GM21447 (cell line): ENCODE measurements around the gene CDKL4.
A peak's percentile ranks its signal among the peaks of the same experiment; 100 is the strongest.
"Not testable (repeated sequence)": the region's sequence is repeated elsewhere in the genome, so short reads cannot be mapped to it uniquely, and the experiment has no call there.

ENCODE experiments used
- ATAC-seq: cut with Tn5 transposase; IDR thresholded peaks from one replicate; pipeline ENCODE4 v1.9.1; 2021; ENCODE audit not compliant: unreplicated experiment

Gene CDKL4

DNA sequence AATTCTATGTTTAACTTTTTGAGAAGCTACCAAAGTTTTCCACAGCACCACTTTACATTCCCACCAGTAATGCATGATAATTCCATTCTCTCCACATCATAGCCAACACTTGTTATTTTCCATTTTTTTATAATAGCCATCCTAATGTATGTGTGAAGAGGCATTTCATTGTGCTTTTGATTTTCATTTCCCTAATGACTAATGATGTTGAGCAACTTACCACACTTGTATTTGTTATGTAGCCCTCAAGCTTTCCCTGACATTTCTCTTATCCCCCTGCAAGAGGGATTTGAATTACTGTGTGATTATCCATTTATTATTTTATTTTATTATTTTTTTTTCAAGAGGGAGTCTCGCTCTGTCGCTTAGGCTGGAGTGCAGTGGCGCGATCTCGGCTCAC lies 99.4 kb downstream of the CDKL4 start:
- no peak for ATAC-seq

DNA sequence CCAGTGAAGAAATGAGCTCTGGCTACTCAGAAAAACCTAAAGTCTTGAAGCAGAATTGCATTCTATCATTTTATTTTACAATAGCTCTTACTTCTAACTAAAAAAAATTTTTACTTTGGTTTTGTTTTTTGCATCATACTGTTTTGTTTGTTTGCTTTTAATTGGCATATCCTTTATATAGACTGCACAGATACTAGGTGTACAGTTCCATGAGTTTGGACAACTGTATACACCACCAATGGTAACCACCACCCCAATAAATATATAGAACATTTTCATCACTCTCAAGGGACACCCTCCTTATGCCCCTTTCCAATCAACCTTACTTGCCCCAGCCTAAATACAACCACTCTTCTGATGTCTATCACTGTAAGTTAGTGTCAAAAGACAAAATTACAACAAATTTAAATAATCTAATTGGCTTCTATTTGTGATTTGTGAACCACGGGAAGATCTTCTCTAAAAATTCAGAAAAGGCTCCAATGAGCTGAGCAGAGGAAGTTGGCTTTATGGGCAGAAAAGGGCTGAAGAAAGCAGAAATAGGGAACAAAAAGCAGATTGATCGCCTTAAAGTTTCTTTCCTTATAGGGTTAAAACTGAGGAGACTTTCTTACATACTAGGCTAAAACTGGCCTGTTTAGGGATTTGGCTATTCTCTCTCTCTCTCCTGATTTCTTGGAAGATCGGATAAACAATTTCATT lies 100.7 kb downstream of the CDKL4 start:
- ATAC-seq: no peak

DNA sequence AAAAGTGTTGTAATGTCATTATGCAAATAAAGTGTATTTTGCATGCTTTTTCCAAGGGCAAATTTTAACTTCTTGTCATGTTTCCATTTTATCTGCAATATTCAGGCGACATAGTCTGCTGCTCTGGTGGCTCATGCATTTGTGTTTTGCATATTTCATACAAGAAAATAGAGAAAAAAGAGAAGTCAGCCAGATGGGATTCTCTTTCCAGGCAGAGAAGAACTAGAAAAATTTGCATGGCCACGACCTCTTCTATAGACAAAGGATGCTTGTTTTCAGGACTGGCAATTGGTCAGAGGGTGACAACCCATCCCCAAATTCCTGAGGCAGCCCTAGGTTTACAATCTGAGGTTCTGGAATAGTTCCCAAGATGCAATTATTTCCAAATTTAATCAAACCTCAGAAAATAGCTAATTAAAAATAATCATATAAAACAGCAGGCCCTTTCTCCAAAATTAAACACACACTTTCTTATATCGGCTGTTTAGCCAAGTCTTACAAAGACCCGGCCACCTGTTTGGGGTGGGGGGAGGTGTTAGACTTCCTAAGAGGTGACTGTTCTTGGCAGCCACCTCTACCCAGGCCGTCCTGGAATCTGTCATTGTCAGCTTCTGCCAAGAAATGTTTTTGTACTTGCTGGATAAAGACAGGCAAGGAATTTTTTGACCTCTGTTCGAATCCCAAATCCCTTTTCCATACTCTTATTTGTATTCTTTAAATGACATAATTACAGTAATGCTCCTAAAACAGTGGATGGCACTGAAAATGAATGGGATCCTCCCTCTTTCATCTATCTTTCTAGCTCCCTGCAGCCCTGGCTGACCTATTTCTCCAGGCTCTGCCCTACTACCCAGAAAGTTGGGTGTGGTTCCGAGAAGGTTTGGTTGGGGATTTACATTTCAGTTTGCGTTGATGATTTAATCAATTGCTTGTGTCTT lies 102.2 kb downstream of the CDKL4 start:
- no peak for ATAC-seq

DNA sequence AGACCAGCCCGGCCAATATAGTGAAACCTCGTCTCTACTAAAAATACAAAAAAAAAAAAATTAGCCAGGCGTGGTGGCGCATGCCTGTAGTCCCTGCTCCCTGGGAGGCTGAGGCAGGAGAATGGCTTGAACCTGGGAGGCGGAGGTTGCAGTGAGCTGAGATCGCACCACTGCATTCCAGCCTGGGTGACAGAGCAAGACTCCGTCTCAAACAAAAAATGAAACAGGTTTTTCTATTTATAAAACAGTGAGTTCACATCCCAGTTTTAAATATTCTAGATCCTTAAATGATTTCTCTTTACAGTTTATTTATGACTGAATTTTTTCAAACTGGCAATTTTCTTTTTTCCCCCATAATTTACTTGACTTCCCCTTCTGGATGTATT lies 102.8 kb downstream of the CDKL4 start:
- not testable (repeated sequence) for ATAC-seq

DNA sequence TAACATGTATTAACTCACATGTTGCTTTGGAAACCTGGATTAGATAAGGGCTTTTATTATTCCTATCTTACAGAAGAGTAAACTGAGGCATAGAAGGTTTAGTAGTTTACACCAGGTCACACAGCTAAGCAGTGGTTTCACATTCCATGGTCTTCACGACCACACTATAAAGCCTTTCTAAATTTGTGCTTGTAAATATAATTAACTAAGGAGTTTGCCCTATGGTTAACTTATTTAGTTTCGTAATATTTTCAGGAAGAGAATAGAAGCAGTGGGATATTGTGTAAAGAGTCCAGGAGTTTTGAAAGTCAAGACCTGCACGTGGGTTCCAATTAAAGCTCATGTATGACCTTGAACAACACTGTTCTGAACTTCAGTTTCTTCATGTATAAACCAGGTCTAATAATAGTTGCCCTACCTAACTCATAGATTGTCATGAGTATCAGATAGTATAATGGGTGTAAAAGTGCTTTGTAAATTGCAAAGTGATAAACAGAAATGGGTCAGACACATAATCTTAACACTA lies 103.4 kb downstream of the CDKL4 start:
- ATAC-seq: no peak

DNA sequence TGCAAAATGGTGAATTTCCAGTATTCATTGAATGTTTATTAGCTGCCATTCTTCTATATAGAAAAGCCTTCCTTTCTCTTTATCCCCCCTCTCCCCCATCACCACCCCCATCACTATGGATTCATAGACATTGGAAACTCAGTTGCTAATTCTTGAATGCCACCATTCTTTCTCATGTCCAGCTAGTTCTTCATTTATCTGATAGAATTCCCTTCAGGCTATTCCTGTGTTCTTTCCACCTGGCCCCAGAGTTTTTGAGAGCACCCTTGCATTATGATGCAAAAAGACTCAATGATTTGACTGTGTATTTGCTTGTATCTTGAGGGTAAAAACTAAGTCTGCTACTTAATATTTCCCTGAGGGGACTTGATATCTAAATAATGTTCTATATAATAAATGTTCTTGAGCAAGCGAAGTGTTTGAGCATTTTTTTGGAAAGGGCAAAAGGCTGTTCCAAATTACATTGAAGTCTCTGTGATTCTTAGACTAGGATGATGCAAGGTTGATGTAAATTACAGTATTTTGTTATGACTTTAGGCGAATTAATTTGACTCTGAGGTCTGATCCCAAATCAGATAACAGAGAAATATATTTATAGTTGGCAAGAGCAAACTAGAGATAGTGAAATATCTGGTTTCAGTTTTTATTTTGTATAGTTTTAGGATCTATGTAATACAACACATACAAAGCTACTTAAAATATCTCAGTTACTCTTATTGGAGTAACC lies 104.1 kb downstream of the CDKL4 start:
- ATAC-seq: no peak

DNA sequence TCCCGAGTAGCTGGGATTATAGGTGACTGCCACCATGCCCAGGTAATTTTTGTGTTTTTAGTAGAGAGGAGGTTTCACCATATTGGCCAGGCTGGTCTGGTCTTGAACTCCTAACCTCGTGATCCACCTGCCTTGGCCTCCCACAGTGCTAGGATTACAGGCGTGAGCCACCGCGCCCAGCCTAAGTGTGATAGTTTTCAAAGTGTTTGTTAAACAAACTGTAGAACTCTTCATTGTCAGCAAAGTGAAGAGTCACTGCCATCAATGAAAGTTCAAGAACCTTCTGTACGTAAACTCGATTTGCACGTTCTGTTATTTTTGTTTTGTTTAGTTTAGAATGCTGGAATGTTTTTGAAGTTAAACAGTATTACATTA lies 104.9 kb downstream of the CDKL4 start:
- ATAC-seq: no peak

DNA sequence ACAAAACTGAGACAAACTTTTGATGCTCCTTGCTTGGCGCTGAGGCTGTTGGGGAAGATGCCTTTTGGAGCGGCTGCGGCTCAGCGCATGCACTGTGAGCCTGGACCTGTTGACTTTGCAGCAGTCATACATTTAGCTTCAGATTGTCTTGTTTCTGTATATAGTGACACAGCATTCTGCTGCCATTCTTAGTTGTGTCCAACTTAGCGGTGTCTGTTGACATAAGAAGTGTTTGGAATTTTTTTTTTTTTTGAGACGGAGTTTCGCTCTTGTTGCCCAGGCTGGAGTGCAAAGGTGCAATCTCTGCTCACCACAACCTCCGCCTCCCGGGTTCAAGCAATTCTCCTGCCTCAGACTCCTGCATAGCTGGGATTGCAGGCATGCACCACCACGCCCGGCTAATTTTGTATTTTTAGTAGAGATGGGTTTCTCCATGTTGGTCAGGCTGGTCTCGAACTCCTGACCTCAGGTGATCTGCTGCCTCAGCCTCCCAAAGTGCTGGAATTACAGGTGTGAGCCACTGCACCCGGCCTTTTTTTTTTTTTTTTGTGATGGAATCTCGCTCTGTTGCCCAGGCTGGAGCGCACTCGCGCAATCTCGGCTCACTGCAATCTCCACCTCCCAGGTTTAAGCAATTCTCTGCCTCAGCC lies 105.5 kb downstream of the CDKL4 start:
- not testable (repeated sequence) for ATAC-seq

DNA sequence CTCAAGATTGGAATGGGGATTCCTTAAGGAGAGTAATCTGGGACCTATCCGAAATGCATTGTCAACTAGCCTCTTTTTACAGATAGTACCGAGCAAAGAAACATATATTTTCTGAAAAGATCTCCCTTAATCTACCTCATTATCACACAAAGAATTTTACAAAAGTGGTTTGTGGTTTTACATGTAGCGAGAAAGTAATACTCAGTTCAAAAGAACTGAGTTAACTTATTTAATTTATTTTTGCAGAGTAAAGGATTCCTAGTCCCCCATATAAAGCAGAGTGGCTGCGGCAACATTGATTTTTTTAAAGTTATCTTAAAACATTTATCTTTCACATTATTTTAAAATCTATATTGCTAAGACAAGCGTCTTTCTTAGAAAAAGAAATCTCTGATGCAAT lies 107.0 kb downstream of the CDKL4 start:
- no peak for ATAC-seq

DNA sequence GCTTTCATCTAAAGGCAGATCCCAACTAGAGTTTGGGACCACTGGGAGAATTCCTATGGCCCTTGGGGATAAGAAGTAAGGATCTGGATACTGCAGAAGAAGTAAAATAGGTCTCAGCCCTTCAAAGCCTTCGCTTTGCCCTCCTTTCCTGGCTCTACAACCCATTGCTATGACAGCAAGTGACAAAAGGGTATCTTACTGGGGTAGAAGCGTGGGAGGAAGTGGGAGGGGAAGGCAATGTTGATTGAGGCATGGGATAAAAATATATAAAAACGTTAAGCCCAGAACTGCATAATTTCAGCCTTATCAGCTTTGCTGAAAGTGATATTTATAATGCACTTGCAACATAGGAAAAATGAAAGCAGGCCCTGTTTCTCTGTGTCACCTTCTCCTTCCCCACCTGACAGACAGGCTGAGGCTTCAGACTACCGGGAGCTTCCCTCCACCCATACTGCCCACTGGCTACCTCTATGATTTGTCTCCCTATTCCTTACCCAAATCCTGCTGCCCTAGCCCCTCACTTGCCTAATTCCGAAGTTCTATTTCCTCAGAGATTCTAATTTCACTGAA lies 108.0 kb downstream of the CDKL4 start:
- ATAC-seq: no peak

DNA sequence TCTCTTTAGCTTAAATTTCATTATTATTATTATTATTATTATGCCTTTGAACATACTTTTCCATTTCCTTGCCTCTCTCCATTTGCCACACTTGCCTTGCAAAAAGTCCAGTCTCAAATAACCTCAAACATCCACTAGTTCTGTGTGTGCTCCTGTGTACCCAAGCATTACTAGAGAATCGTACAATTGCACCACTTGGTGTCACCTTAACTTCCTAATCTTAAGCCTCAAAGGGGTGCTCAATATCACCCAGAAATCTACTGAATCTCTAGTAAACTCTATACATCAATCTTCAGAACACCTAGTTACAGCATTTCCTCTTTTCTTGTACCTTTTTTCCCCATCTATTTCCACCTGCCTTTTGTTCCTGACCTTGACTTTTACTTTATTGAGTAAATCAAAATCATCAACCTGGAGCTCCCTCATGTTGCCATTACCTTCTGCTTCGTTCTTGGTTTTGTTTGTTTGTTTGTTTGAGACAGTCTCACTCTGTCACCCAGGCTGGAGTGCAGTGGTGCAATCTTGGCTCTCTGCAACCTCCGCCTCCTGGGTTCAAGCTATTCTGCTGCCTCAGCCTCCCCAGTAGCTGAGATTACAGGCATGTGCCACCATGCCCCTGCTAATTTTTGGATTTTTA lies 110.4 kb downstream of the CDKL4 start:
- ATAC-seq: no peak

DNA sequence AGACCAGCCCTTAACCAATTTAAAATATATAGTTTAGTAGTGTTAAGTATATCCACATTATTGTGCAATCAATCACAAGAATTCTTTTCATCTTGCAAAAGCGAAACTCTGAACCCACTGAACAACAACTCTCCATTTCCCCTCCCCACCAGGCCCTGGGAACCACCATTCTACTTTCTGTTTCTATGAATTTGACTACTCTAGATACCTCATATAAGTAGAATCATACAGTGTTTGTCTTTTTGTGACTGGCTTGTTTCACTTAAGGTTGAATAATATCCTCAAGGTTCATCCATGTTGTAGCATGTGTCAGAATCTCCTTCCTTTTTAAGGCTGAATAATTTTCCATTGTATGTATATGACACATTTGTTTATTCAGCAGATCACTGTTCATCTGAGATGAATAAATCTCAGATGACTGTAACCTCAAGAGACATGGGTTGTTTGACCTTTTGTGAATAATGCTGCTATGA lies 114.8 kb downstream of the CDKL4 start:
- ATAC-seq: peak; percentile 47

DNA sequence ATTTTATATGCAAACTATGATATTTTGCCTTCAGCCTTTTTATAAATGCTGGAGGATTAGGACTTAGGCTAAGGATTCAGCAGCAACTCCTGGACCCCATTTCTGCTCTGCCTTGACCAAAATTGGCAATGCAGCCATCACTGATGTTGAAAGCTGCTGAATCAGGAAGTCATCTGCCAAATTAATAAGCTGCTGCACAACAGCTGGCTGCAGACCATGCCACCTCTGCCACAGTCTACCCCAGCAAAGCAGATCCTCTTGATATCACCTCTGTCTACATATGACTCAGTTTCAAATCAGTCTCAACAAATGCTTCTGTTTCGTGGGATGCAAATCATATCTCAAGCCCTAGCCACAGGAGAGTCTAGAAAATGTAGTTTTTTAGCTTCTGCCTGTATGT lies 115.8 kb downstream of the CDKL4 start:
- peak; percentile 48 for ATAC-seq
